ENCODE measurements around the gene BECN2. TPM values are rescaled to one million over a fixed set of nuclear protein-coding genes. Genes with fewer than 3 reads are reported as not detected.
"Not testable (repeated sequence)": the region's sequence is repeated elsewhere in the genome, so short reads cannot be mapped to it uniquely, and the experiment has no call there.

Gene BECN2
- total and polyA plus RNA-seq, 7 donors = not detected

DNA sequence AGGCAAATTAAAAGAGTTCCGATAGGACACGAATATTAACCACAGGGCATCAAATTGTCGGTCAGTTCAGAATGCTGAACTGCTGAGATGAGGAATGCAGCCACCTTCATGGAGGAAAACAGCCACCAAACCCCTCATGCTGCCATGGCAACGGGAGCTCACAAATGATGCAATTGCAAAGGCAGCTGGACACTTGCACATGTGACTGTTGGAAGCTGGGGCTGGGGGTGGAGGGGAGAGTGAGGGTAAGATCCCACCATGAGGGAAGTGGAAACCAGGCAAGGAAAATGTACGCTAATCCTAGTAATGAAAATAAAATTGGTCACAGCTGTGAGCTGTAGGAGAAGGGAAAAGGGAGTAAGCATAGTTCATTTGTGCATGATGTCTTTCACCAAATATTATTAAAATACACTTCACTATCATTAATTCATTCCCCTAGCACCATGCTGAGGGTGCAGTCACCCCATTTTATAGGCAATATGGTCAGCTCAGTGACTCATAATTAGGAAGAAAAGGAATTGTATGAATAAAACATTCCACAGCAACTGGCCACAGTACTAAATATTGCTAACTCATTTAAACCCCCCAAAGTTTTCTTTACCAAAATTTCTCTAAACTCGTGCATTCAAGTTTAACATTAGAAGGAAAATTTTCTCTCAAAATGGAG lies 15.3 kb downstream of the BECN2 start:
- H3K36me3 ChIP-seq = no peaks in the 10 kb centered on the region
- H3K9me3 ChIP-seq = no peaks in the 10 kb centered on the region
- H3K4me3 ChIP-seq = no peak overlapping the region
- no peak for DNase-seq
- no peak overlapping the region for H3K27ac ChIP-seq
- H3K4me1 ChIP-seq = no peaks in the 10 kb centered on the region
- WGBS, 2 donors = 65 to 66% methylated on average over 6 of the region's 6 CpGs
- H3K27me3 ChIP-seq = no peaks in the 10 kb centered on the region
- intact Hi-C loops (cut with DNase I) = no loop called here
- no peak for TF ChIP-seq EP300 (IDR thresholded peaks at IDR 0.05)
- TF ChIP-seq, protein P1, sequence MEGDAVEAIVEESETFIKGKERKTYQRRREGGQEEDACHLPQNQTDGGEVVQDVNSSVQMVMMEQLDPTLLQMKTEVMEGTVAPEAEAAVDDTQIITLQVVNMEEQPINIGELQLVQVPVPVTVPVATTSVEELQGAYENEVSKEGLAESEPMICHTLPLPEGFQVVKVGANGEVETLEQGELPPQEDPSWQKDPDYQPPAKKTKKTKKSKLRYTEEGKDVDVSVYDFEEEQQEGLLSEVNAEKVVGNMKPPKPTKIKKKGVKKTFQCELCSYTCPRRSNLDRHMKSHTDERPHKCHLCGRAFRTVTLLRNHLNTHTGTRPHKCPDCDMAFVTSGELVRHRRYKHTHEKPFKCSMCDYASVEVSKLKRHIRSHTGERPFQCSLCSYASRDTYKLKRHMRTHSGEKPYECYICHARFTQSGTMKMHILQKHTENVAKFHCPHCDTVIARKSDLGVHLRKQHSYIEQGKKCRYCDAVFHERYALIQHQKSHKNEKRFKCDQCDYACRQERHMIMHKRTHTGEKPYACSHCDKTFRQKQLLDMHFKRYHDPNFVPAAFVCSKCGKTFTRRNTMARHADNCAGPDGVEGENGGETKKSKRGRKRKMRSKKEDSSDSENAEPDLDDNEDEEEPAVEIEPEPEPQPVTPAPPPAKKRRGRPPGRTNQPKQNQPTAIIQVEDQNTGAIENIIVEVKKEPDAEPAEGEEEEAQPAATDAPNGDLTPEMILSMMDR (IDR thresholded peaks at IDR 0.05) = no peak
- TF ChIP-seq POLR2AphosphoS5 (IDR thresholded peaks at IDR 0.05) = no peak
- TF ChIP-seq POLR2A (IDR thresholded peaks at IDR 0.05) = no peak

DNA sequence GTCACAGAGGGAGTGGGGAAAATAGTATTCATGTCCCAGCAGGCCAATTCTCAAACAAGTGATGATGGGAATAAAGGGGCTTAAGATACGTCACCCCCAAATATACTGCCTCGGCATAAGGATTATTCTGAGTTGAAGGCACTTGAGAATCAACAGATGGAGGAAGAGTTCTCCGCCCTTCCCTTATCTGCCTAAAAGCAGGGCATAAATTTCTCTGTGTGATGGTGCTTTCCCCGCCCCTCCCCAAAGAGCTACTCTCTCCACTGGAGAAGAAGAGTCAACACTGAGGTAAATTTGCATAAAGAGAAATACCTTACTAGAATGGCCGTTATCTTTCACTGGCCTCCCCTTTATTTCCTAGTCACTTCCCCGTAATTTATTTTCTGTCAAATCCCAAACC lies 18.7 kb downstream of the BECN2 start:
- no peaks in the 10 kb centered on the region for H3K4me1 ChIP-seq
- DNase-seq = no peak
- no peaks in the 10 kb centered on the region for H3K9me3 ChIP-seq
- intact Hi-C loops (cut with DNase I) = no loop called here
- no peaks in the 10 kb centered on the region for H3K27me3 ChIP-seq
- TF ChIP-seq EP300 (IDR thresholded peaks at IDR 0.05) = no peak
- no peak for TF ChIP-seq POLR2A (IDR thresholded peaks at IDR 0.05)
- TF ChIP-seq POLR2AphosphoS5 (IDR thresholded peaks at IDR 0.05) = no peak
- TF ChIP-seq, protein P1 (IDR thresholded peaks at IDR 0.05) = no peak
- H3K27ac ChIP-seq = no peak overlapping the region
- H3K36me3 ChIP-seq = no peaks in the 10 kb centered on the region
- 59 to 70% methylated on average over 6 of the region's 6 CpGs for WGBS, 2 donors
- no peak overlapping the region for H3K4me3 ChIP-seq

DNA sequence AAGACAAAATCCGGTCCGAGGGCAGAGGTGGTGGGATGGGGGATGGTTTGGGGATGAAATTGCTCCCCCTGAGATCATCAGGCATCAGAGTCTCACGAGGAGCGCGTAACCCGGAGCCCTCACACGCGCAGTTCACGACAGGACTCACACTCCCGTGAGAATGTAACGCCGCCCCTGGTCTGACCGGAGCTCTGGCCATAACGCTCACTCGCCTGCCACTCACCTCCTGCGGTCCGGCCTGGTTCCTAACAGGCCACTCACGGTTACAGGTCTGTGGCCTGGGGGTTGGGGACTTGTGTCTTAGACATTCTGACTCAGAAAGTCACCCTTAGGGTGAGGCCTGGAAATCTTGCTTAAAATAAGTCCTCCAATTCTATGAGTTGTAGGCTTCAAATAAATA lies 21.5 kb downstream of the BECN2 start:
- Histone ChIP-seq H3K9me3 (no peaks in the 10 kb centered on the region), H3K27ac (no peak overlapping the region), H3K27me3 (no peaks in the 10 kb centered on the region), H3K4me1 (no peaks in the 10 kb centered on the region), H3K36me3 (no peaks in the 10 kb centered on the region), H3K4me3 (no peak overlapping the region)
- 94 to 95% methylated on average over 18 of the region's 18 CpGs for WGBS, 2 donors
- TF ChIP-seq, protein P1 (IDR thresholded peaks at IDR 0.05) = no peak
- TF ChIP-seq EP300 (IDR thresholded peaks at IDR 0.05) (no peak), POLR2A (IDR thresholded peaks at IDR 0.05) (no peak), POLR2AphosphoS5 (IDR thresholded peaks at IDR 0.05) (no peak)
- intact Hi-C loops (cut with DNase I) = no loop called here
- DNase-seq = no peak

DNA sequence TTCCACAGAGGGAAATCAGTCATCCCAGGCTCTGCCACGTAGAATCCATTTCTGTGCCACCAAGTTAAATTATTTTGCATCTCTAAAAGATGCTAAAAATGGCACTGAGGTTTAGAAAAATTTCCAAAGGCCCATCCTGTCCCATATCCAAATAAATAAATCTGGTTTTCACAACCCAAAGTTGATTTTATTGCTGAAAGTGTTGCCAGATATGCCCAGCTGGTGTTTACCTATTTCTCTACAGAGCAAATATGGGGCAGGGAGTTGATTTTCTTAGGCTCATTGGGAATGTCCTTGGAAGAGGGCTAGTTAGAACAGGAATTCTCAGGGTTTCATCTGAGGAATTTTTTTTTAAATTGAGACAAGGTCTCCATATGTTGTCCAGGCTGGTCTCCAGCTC lies 22.4 kb downstream of the BECN2 start:
- no peaks in the 10 kb centered on the region for H3K27me3 ChIP-seq
- intact Hi-C loops (cut with DNase I) = no loop called here
- DNase-seq = no peak
- H3K4me3 ChIP-seq = no peak overlapping the region
- H3K4me1 ChIP-seq = no peaks in the 10 kb centered on the region
- H3K36me3 ChIP-seq = no peaks in the 10 kb centered on the region
- TF ChIP-seq, protein P1 (IDR thresholded peaks at IDR 0.05) = no peak
- TF ChIP-seq POLR2AphosphoS5 (IDR thresholded peaks at IDR 0.05) = no peak
- TF ChIP-seq EP300 (IDR thresholded peaks at IDR 0.05) = no peak
- TF ChIP-seq POLR2A (IDR thresholded peaks at IDR 0.05) = no peak
- H3K27ac ChIP-seq = no peak overlapping the region
- H3K9me3 ChIP-seq = no peaks in the 10 kb centered on the region
- 68 to 74% methylated on average over 1 of the region's 1 CpG for WGBS, 2 donors

DNA sequence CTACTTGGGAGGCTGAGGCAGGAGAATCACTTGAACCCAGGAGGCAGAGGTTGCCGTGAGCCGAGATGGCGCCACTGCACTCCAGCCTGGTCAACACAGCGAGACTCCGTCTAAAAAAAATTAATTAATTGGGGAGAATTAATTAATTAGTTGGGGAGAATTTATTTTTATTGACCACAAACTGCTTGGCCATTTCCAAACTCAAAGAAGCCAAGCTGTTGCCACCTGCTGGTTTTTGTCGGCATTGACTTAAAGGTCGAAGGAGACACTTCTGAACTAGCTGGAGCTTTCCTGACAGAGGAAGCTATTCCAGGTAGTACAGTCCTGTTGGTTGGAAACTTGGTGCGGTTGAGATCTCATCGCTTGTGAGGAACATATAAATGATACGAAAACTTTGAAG lies 28.2 kb downstream of the BECN2 start:
- no peak for DNase-seq
- Histone ChIP-seq H3K27me3 (no peaks in the 10 kb centered on the region), H3K4me3 (no peak overlapping the region), H3K9me3 (no peaks in the 10 kb centered on the region), H3K36me3 (no peaks in the 10 kb centered on the region), H3K27ac (no peak overlapping the region), H3K4me1 (no peaks in the 10 kb centered on the region)
- WGBS, 2 donors = 74 to 80% methylated on average over 10 of the region's 10 CpGs
- intact Hi-C loops (cut with DNase I) = no loop called here
- TF ChIP-seq EP300 (IDR thresholded peaks at IDR 0.05) (no peak), POLR2A (IDR thresholded peaks at IDR 0.05) (no peak), POLR2AphosphoS5 (IDR thresholded peaks at IDR 0.05) (no peak)
- TF ChIP-seq, protein P1 (IDR thresholded peaks at IDR 0.05) = no peak

DNA sequence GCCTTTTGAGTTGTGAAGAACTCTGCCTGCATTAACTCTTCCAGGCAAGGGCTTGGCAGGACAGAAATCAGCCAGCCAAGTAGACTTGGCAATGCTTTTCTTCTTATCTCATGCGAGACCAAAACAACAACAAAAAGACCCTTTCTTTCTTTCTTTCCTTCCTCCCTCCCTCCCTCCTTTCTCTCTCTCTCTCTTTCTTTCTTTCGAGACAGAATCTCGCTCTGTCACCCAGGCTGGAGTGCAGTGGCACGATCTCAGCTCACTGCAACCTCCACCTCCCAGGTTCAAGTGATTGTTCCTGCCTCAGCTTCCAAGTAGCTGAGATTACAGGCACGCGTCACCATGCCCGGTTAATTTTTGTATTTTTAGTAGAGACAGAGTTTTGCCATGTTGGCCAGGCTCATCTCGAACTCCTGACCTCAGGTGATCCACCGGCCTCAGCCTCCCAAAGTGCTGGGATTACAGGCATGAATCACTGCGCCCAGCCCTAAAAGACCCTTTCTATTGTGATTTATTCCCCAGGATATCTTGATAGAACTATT lies 30.9 kb downstream of the BECN2 start:
- not testable (repeated sequence) for H3K4me3 ChIP-seq
- 80 to 82% methylated on average over 10 of the region's 10 CpGs for WGBS, 2 donors

More for the DNA sequence above, 30.9 kb downstream of the BECN2 start:
- H3K27ac ChIP-seq; DNase-seq; H3K9me3 ChIP-seq; H3K27me3 ChIP-seq; intact Hi-C loops (cut with DNase I); H3K4me1 ChIP-seq; H3K36me3 ChIP-seq: not testable (repeated sequence)
